Vagina (tissue), 2 donors: ENCODE results near the gene AIFM3.

Source experiments
- CTCF ChIP-seq, 3 experiments: fragments of 450-650 bp in 2 of 3; fragments of 200-600 bp in 1 of 3; sonication (generic) in 1 of 3; IDR thresholded peaks; one replicate each; pipeline ENCODE4 v1.5.1; 2017 to 2019; ENCODE audit warnings: antibody characterized with exemption in 3 of 3, mild to moderate bottlenecking in 2 of 3, moderate library complexity in 2 of 3
- POLR2A ChIP-seq, 2 donors: fragments of 450-650 bp; IDR thresholded peaks; one replicate each; pipeline ENCODE4 v1.6.1; 2017; ENCODE audit warnings: antibody characterized with exemption in 2 of 2, mild to moderate bottlenecking in 2 of 2, moderate library complexity in 2 of 2
- POLR2AphosphoS5 ChIP-seq, 2 donors: sonication (generic); formaldehyde crosslinking; IDR thresholded peaks; one replicate each; pipeline ENCODE4 v1.9.0; 2017; ENCODE audit warnings: antibody characterized with exemption in 2 of 2, mild to moderate bottlenecking in 2 of 2, low read depth in 1 of 2; ENCODE audit not compliant: insufficient read depth in 1 of 2

- TF ChIP-seq CTCF (IDR thresholded peaks at IDR 0.05) (no peak), POLR2A (IDR thresholded peaks at IDR 0.05) (no peak), POLR2AphosphoS5 (IDR thresholded peaks at IDR 0.05; ENCODE audit: insufficient read depth in 1 of 2, low read depth in 1 of 2) (no peak)
Observed at GRCh38 chr22:20952544-20953341, 14.3 kb upstream of the AIFM3 start.
